HCT116 (cell line): ENCODE results near the gene EYA2. TPM values are rescaled to one million over a fixed set of nuclear protein-coding genes. Genes with fewer than 3 reads are reported as not detected.

Source experiments
- ATAC-seq: fragments of 200-7000 bp; cut with Tn5 transposase; 2 replicates; pipeline ENCODE4 v1.9.1; 2020; ENCODE audit warnings: mild to moderate bottlenecking, moderate library complexity
- BruUV-seq: library from RNA; stranded (reverse); fragments of 400-500 nt; replicated peaks from 2 replicates; lab custom pipeline; 2021; lab: Mats Ljungman, UMichigan
- CTCF ChIA-PET: fragments of 300-600 bp; sonication (Branson Sonifier 250); formaldehyde crosslinking; loops from one replicate; lab custom pipeline; 2021; ENCODE audit warnings: antibody characterized with exemption; lab: Charles Lee
- POLR2A ChIA-PET: fragments of 300-600, 350-600 bp; sonication (Branson Sonifier 250); formaldehyde crosslinking; loops from one replicate; lab custom pipeline; 2021; ENCODE audit warnings: antibody characterized with exemption; lab: Charles Lee
- RAD21 ChIA-PET, 2 experiments: fragments of 300-600 bp; sonication (Branson Sonifier 250); formaldehyde crosslinking; loops; one replicate each; lab custom pipeline; 2023; ENCODE audit warnings: low total read pairs in 2 of 2; ENCODE audit not compliant: uncharacterized antibody in 2 of 2, unreplicated experiment in 2 of 2, low non-redundant PET in 1 of 2; lab: Charles Lee
- DNase-seq: peaks from one replicate; pipeline ENCODE4 v3.0.0-alpha.2; 2010; ENCODE audit warnings: low read depth, low spot score
- H2AFZ ChIP-seq: fragments of 200-600 bp; shearing (Covaris generic), sonication (generic); 2 replicates; pipeline ENCODE4 v1.6.1; 2017; ENCODE audit warnings: low read depth, mixed run types, mixed read lengths, antibody characterized with exemption, low read length; ENCODE audit not compliant: poor library complexity, severe bottlenecking
- H3K27ac ChIP-seq: 2 replicates; pipeline ENCODE4 v1.5.1; 2012; ENCODE audit warnings: low read depth, low read length
- H3K27me3 ChIP-seq: fragments of 200-600 bp; sonication (generic); 2 replicates; pipeline ENCODE4 v1.6.1; 2016; ENCODE audit warnings: mixed run types, low read length, mixed read lengths; ENCODE audit not compliant: insufficient read depth
- H3K36me3 ChIP-seq, 2 experiments: fragments of 200-500 bp in 1 of 2; fragments of 200-600 bp in 1 of 2; sonication (Bioruptor generic) in 1 of 2; sonication (generic) in 1 of 2; 2 replicates each; pipeline versions ENCODE4 v1.5.1 to v1.6.1; 2014 to 2016; ENCODE audit warnings: low read length in 2 of 2, inconsistent platforms in 1 of 2, mixed read lengths in 1 of 2, mixed run types in 1 of 2; ENCODE audit not compliant: insufficient read depth in 2 of 2, control insufficient read depth in 1 of 2
- H3K4me1 ChIP-seq, 2 experiments: fragments of 200-600 bp in 1 of 2; sonication (generic) in 1 of 2; 2 replicates each; pipeline versions ENCODE4 v1.5.1 to v1.6.1; 2012 to 2017; ENCODE audit warnings: low read length in 2 of 2, inconsistent platforms in 1 of 2, mild to moderate bottlenecking in 1 of 2, mixed read lengths in 1 of 2, mixed run types in 1 of 2, moderate library complexity in 1 of 2; ENCODE audit not compliant: insufficient read depth in 2 of 2, control insufficient read depth in 1 of 2
- H3K4me2 ChIP-seq: fragments of 200-600 bp; sonication (generic); 2 replicates; pipeline ENCODE4 v1.6.1; 2017; ENCODE audit warnings: mixed run types, low read length, mixed read lengths
- H3K4me3 ChIP-seq, 2 experiments: fragments of 200-600 bp in 1 of 2; sonication (generic) in 1 of 2; replicated peaks in 1 of 2; 2 replicates each; pipeline ENCODE4 v1.5.1; 2011 to 2016; ENCODE audit warnings: low read length in 2 of 2, control low read depth in 1 of 2, low read depth in 1 of 2, mild to moderate bottlenecking in 1 of 2, mixed read lengths in 1 of 2, mixed run types in 1 of 2
- H3K79me2 ChIP-seq: fragments of 200-600 bp; sonication (generic); 2 replicates; pipeline ENCODE4 v1.6.1; 2017; ENCODE audit warnings: mild to moderate bottlenecking, mixed run types, low read length, moderate library complexity, mixed read lengths; ENCODE audit not compliant: insufficient read depth
- H3K9ac ChIP-seq: fragments of 200-600 bp; sonication (generic); 2 replicates; pipeline ENCODE4 v1.6.1; 2016; ENCODE audit warnings: low read length, mixed read lengths
- H3K9me2 ChIP-seq: fragments of 200-600 bp; sonication (generic), shearing (Covaris generic); 2 replicates; pipeline ENCODE4 v1.6.1; 2017; ENCODE audit warnings: mixed run types, mild to moderate bottlenecking, moderate library complexity; ENCODE audit not compliant: insufficient read depth
- H3K9me3 ChIP-seq, 2 experiments: fragments of 200-500 bp in 1 of 2; fragments of 200-600 bp in 1 of 2; sonication (Bioruptor generic) in 1 of 2; sonication (generic) in 1 of 2; 2 replicates each; pipeline ENCODE4 v1.6.1; 2014 to 2017; ENCODE audit warnings: low read length in 2 of 2, mixed read lengths in 2 of 2, inconsistent platforms in 1 of 2, low read depth in 1 of 2, mild to moderate bottlenecking in 1 of 2, mixed run types in 1 of 2, moderate library complexity in 1 of 2; ENCODE audit not compliant: control insufficient read depth in 1 of 2, insufficient read depth in 1 of 2
- H4K20me1 ChIP-seq: fragments of 200-600 bp; sonication (generic), shearing (Covaris generic); 2 replicates; pipeline ENCODE4 v1.6.1; 2017; ENCODE audit warnings: mixed run types, mild to moderate bottlenecking, moderate library complexity; ENCODE audit not compliant: insufficient read depth
- CBX3 ChIP-seq: IDR thresholded peaks from 2 replicates; pipeline ENCODE4 v1.6.1; 2012; ENCODE audit warnings: low read depth
- EGR1 ChIP-seq: IDR thresholded peaks from 2 replicates; pipeline ENCODE4 v1.6.1; 2012; ENCODE audit warnings: low read depth
- EZH2 ChIP-seq: fragments of 200-600 bp; sonication (generic); IDR thresholded peaks from 2 replicates; pipeline ENCODE4 v1.6.1; 2017; ENCODE audit warnings: antibody characterized with exemption, mixed run types
- JUND ChIP-seq: IDR thresholded peaks from 2 replicates; pipeline ENCODE4 v1.6.1; 2012
- RAD21 ChIP-seq: IDR thresholded peaks from 2 replicates; pipeline ENCODE4 v1.6.1; 2012; ENCODE audit warnings: low read depth, mild to moderate bottlenecking
- REST ChIP-seq: IDR thresholded peaks from 2 replicates; pipeline ENCODE4 v1.6.1; 2012; ENCODE audit warnings: low read depth
- SRF ChIP-seq: IDR thresholded peaks from 2 replicates; pipeline ENCODE4 v1.6.1; 2012; ENCODE audit warnings: low read depth
- YY1 ChIP-seq: IDR thresholded peaks from 2 replicates; pipeline ENCODE4 v1.6.1; 2011; ENCODE audit warnings: low read length, low read depth, moderate library complexity, mild to moderate bottlenecking; ENCODE audit not compliant: insufficient replicate concordance; ENCODE audit errors: extremely low read depth
- ZBTB33 ChIP-seq: IDR thresholded peaks from 2 replicates; pipeline ENCODE4 v1.6.1; 2011; ENCODE audit warnings: mild to moderate bottlenecking, low read length, moderate library complexity; ENCODE audit not compliant: insufficient replicate concordance; ENCODE audit errors: extremely low read depth
- ZNF274 ChIP-seq: fragments of 200-500 bp; sonication (Bioruptor generic); IDR thresholded peaks from 2 replicates; pipeline ENCODE4 v1.6.1; 2014; ENCODE audit warnings: mild to moderate bottlenecking, low read depth, low read length, inconsistent platforms
- intact Hi-C: fragments of 100-400 bp; cut with micrococcal nuclease; formaldehyde crosslinking; loops from 2 replicates; pipeline ENCODE4 v1.10.0; 2022
- total RNA-seq: library from RNA; stranded (reverse); gene quantifications from one replicate; pipeline ENCODE4 v1.2.1, GENCODE V29; 2021; ENCODE audit not compliant: unreplicated experiment

The EYA2 gene
- total RNA-seq, 1 experiment from 2014 or later = not detected

- peaks cover 38 to 50% of the 10 kb centered on the region in 2 experiments for H3K36me3 ChIP-seq
Measured at GRCh38 chr20:47231382-47232039, 336.9 kb downstream of the EYA2 start.

GRCh38 chr20:47232518-47232917 is 337.9 kb downstream of the EYA2 start:
- no peaks in the 10 kb centered on the region for H3K9me3 ChIP-seq
- intact Hi-C loops = no loop called here
- ATAC-seq (no peak), DNase-seq (no peak)
- H4K20me1 ChIP-seq = no peaks in the 10 kb centered on the region; the same call in 1 of the 2 replicates
- CTCF ChIA-PET = no interaction called here
- H2AFZ ChIP-seq = no peak overlapping the region
- no peaks in the 10 kb centered on the region for H3K9me2 ChIP-seq
- POLR2A ChIA-PET = no interaction called here
- H3K27ac ChIP-seq = no peak overlapping the region
- H3K36me3 ChIP-seq = peaks cover 35 to 44% of the 10 kb centered on the region in 2 experiments
- no peaks in the 10 kb centered on the region for H3K4me1 ChIP-seq
- RAD21 ChIA-PET = no interaction called here
- H3K79me2 ChIP-seq = no peaks in the 10 kb centered on the region
- H3K9ac ChIP-seq = no peak overlapping the region
- H3K27me3 ChIP-seq = no peaks in the 10 kb centered on the region
- no peak overlapping the region for H3K4me3 ChIP-seq
- no peak overlapping the region for H3K4me2 ChIP-seq
- no TSS peak for BruUV-seq
- TF ChIP-seq CBX3 (no peak), RAD21 (no peak), EGR1 (no peak), REST (no peak), ZNF274 (no peak), JUND (no peak), SRF (no peak), YY1 (no peak), EZH2 (no peak)

More at GRCh38 chr20:47231382-47232039, 336.9 kb downstream of the EYA2 start:
- Histone ChIP-seq H2AFZ (no peak overlapping the region), H3K79me2 (no peaks in the 10 kb centered on the region), H3K9ac (no peak overlapping the region), H3K9me3 (no peaks in the 10 kb centered on the region), H4K20me1 (no peaks in the 10 kb centered on the region; the same call in 1 of the 2 replicates), H3K9me2 (no peaks in the 10 kb centered on the region), H3K4me1 (no peaks in the 10 kb centered on the region), H3K4me3 (no peak overlapping the region), H3K4me2 (no peak overlapping the region), H3K27ac (no peak overlapping the region), H3K27me3 (no peaks in the 10 kb centered on the region)
- intact Hi-C loops = no loop called here
- RAD21 ChIA-PET = no interaction called here
- CTCF ChIA-PET = no interaction called here
- DNase-seq (no peak), ATAC-seq (no peak)
- POLR2A ChIA-PET = no interaction called here
- BruUV-seq = no TSS peak
- TF ChIP-seq ZBTB33 = no peak
- TF ChIP-seq EZH2 = no peak
- no peak for TF ChIP-seq SRF
- TF ChIP-seq, all 23 proteins: peak for 0
